GM12892 (cell line): ENCODE data around the gene DNAJC22. TPM values are rescaled to one million over a fixed set of nuclear protein-coding genes. Genes with fewer than 3 reads are reported as not detected.
A peak's percentile ranks its signal among the peaks of the same experiment; 100 is the strongest.
"Not testable (repeated sequence)": the region's sequence is repeated elsewhere in the genome, so short reads cannot be mapped to it uniquely, and the experiment has no call there.

Experiments
- DNase-seq: peaks from one replicate; pipeline ENCODE4 v3.0.0; 2011; ENCODE audit not compliant: insufficient read length
- FAIRE-seq: peaks from 2 replicates; lab custom pipeline; 2011; peaks lifted over from hg19 to GRCh38; lab: Jason Lieb, UNC
- POLR2A ChIP-seq: IDR thresholded peaks from 2 replicates; pipeline ENCODE4 v1.6.1; 2011; ENCODE audit warnings: low read depth, low read length, control low read depth
- POLR2AphosphoS5 ChIP-seq: IDR thresholded peaks from 2 replicates; pipeline ENCODE4 v1.6.1; 2011; ENCODE audit warnings: low read depth, low read length, control low read depth
- TAF1 ChIP-seq: IDR thresholded peaks from 2 replicates; pipeline ENCODE4 v1.6.1; 2011; ENCODE audit warnings: low read depth, mild to moderate bottlenecking, control low read depth, low read length, borderline replicate concordance
- polyA plus RNA-seq: library from polyadenylated mRNA; unstranded; fragments of >200 nt; gene quantifications from one replicate; pipeline ENCODE4 v1.2.1, GENCODE V29; 2012; ENCODE audit warnings: missing spikeins, inconsistent platforms; ENCODE audit not compliant: missing spikeins

DNAJC22 gene
- polyA plus RNA-seq = 0.28 TPM

GRCh38 chr12:49346659-49347310 lies at the start of gene DNAJC22:
DNAJC22 (plus strand) TSS chr12:49346888; CDS start chr12:49348873, 1,985 bp downstream.
- FAIRE-seq (peak; percentile 79), DNase-seq (no peak)
- no peak for TF ChIP-seq TAF1
- TF ChIP-seq POLR2A = no peak
- TF ChIP-seq POLR2AphosphoS5 = no peak

GRCh38 chr12:49297695-49298060 lies 49.0 kb upstream of the DNAJC22 start:
- no peak for TF ChIP-seq POLR2A
- FAIRE-seq = no peak
- no peak for DNase-seq

- no peak for TF ChIP-seq POLR2A
- TF ChIP-seq POLR2AphosphoS5 = no peak
- no peak for TF ChIP-seq TAF1
- FAIRE-seq = no peak
- no peak for DNase-seq
Observed at GRCh38 chr12:49298160-49298559, 48.5 kb upstream of the DNAJC22 start.

GRCh38 chr12:49301760-49302159 lies 44.9 kb upstream of the DNAJC22 start:
- TF ChIP-seq POLR2AphosphoS5 = no peak
- no peak for TF ChIP-seq TAF1
- no peak for TF ChIP-seq POLR2A
- DNase-seq (no peak), FAIRE-seq (no peak)

GRCh38 chr12:49304161-49304560 lies 42.5 kb upstream of the DNAJC22 start:
- no peak for TF ChIP-seq POLR2AphosphoS5
- TF ChIP-seq POLR2A = no peak
- TF ChIP-seq TAF1 = no peak
- FAIRE-seq (no peak), DNase-seq (no peak)

- DNase-seq = no peak
- FAIRE-seq = no peak
- TF ChIP-seq POLR2A = no peak
- no peak for TF ChIP-seq POLR2AphosphoS5
- no peak for TF ChIP-seq TAF1
Observed at GRCh38 chr12:49305762-49306510, 40.8 kb upstream of the DNAJC22 start.

- DNase-seq (no peak), FAIRE-seq (no peak)
- TF ChIP-seq POLR2AphosphoS5 (no peak), TAF1 (no peak), POLR2A (no peak)
Observed at GRCh38 chr12:49309386-49309785, 37.3 kb upstream of the DNAJC22 start.

- DNase-seq, FAIRE-seq: not testable (repeated sequence)
Observed at GRCh38 chr12:49310451-49311000, 36.2 kb upstream of the DNAJC22 start.

- FAIRE-seq = no peak
- TF ChIP-seq POLR2A = no peak
- no peak for DNase-seq
Observed at GRCh38 chr12:49314811-49315210, 31.9 kb upstream of the DNAJC22 start.

GRCh38 chr12:49317118-49317517 lies 29.6 kb upstream of the DNAJC22 start:
- DNase-seq, FAIRE-seq: not testable (repeated sequence)

GRCh38 chr12:49320411-49321103 lies 26.1 kb upstream of the DNAJC22 start:
- not testable (repeated sequence) for FAIRE-seq

GRCh38 chr12:49322367-49322707 lies 24.4 kb upstream of the DNAJC22 start:
- no peak for DNase-seq
- no peak for FAIRE-seq
- TF ChIP-seq POLR2A (no peak), POLR2AphosphoS5 (no peak)

More at GRCh38 chr12:49320411-49321103, 26.1 kb upstream of the DNAJC22 start:
- DNase-seq = not testable (repeated sequence)
